ENCODE results near the gene CCN5. TPM values are rescaled to one million over a fixed set of nuclear protein-coding genes. Genes with fewer than 3 reads are reported as not detected.
A peak's percentile ranks its signal among the peaks of the same experiment; 100 is the strongest.

The CCN5 gene
- total and polyA plus RNA-seq, 2 of the 8 experiments (the other 6 are each of a cell fraction or from before 2014, with no cell fraction given): not detected

- no peak for DNase-seq (ENCODE audit: low read depth in 1 of 2, low spot score in 2 of 2)
- H3K4ac ChIP-seq (replicated peaks; ENCODE audit: insufficient read length, low read depth, low read length): no peak overlapping the region
- H3K23ac ChIP-seq (ENCODE audit: insufficient read length): no peak overlapping the region
- H2BK5ac ChIP-seq (ENCODE audit: low read depth, low read length): no peak overlapping the region
- H3K9me3 ChIP-seq (ENCODE audit: insufficient read depth in 2 of 2, low read depth in 1 of 2, low read length in 1 of 2): peaks cover 0 to 4% of the 10 kb centered on the region in 2 experiments; a peak in 1 of 4 replicates
- H2BK20ac ChIP-seq (ENCODE audit: low read length): no peak overlapping the region
- H2AFZ ChIP-seq (ENCODE audit: low read length): no peak overlapping the region
- no peak overlapping the region for H3K27ac ChIP-seq (ENCODE audit: low read depth, low read length)
- H3K4me2 ChIP-seq (ENCODE audit: insufficient read depth in 1 of 2, low read depth in 2 of 2, low read length in 2 of 2): no peak overlapping the region
- ChIA-PET CTCF (ENCODE audit: partially characterized antibody) (interaction anchor here (0.6 to 7.4 kb wide), 11 partner anchors 11 to 1080 kb away, joined by 3 to 83 read pairs (median 3); partner anchors contain the start of gene GDAP1L1), POLR2A (ENCODE audit: partially characterized antibody) (interaction anchor here (0.8 to 1.5 kb wide), 2 partner anchors 37 to 49 kb away, joined by 3 read pairs; no protein-coding TSS in a partner anchor)
- no peak overlapping the region for H2AK5ac ChIP-seq (ENCODE audit: low read depth, low read length)
- H3K4me3 ChIP-seq (ENCODE audit: extremely low read depth in 1 of 4, insufficient read depth in 2 of 4, low read depth in 3 of 4, low read length in 4 of 4): no peak overlapping the region
- no peak overlapping the region for H4K5ac ChIP-seq (ENCODE audit: insufficient read length, low read depth, low read length)
- no peaks in the 10 kb centered on the region for H3K36me3 ChIP-seq (ENCODE audit: control insufficient read depth in 2 of 4, insufficient read depth in 4 of 4, low read length in 3 of 4)
- H3K14ac ChIP-seq (ENCODE audit: insufficient read length): no peak overlapping the region
- no peaks in the 10 kb centered on the region for H3K79me1 ChIP-seq (ENCODE audit: low read depth, low read length)
- no peaks in the 10 kb centered on the region for H3K79me2 ChIP-seq (ENCODE audit: control insufficient read depth in 1 of 2, insufficient read depth in 2 of 2, low read length in 2 of 2)
- H3K27me3 ChIP-seq (replicated peaks in 1 of 4; ENCODE audit: control insufficient read depth in 3 of 4, extremely low read depth in 1 of 4, insufficient read depth in 3 of 4, low read length in 3 of 4): no peaks in the 10 kb centered on the region; a peak in 1 of 7 replicates
- H2BK120ac ChIP-seq (replicated peaks; ENCODE audit: low read depth, low read length): no peak overlapping the region
- no peak overlapping the region for H2BK12ac ChIP-seq (ENCODE audit: low read depth, low read length)
- H2BK15ac ChIP-seq (ENCODE audit: low read length): no peak overlapping the region
- peaks cover 0 to 3% (median 0%) of the 10 kb centered on the region in 4 experiments; a peak in 1 of 7 replicates for H3K4me1 ChIP-seq (replicated peaks in 1 of 4; ENCODE audit: control insufficient read depth in 3 of 4, insufficient read depth in 4 of 4, low read length in 3 of 4)
- no peaks in the 10 kb centered on the region for H3K23me2 ChIP-seq (ENCODE audit: low read depth, low read length)
- H4K20me1 ChIP-seq (replicated peaks in 1 of 2; ENCODE audit: control insufficient read depth in 1 of 2, insufficient read depth in 2 of 2, low read length in 2 of 2): no peaks in the 10 kb centered on the region
- no peak overlapping the region for H4K91ac ChIP-seq (replicated peaks; ENCODE audit: insufficient read length, low read length)
- H3K56ac ChIP-seq (replicated peaks; ENCODE audit: insufficient read length, low read depth, low read length): no peak overlapping the region
- WGBS, 2 experiments (ENCODE audit: extremely low coverage in 1 of 2, insufficient coverage in 1 of 2, insufficient read length in 1 of 2, insufficient replicate concordance in 2 of 2, low coverage in 1 of 2, low lambda C conversion rate in 2 of 2, missing lambda C conversion rate in 1 of 2): 79% methylated on average over 3 of the region's 3 CpGs; no CpG with 5 or more reads in 1 of the 2 experiments
- no peak overlapping the region for H3K18ac ChIP-seq (ENCODE audit: extremely low read depth, low read length)
- H3K9ac ChIP-seq (replicated peaks in 1 of 4; ENCODE audit: extremely low read depth in 1 of 4, low read depth in 3 of 4, low read length in 3 of 4): no peak overlapping the region
- no peak for FAIRE-seq
- peak overlapping the region; percentile 14 for H4K8ac ChIP-seq (ENCODE audit: extremely low read depth, insufficient read depth, low read length)
- TF ChIP-seq NRF1 (IDR thresholded peaks at IDR 0.05; ENCODE audit: low read depth, low read length): no peak
These were observed 25.4 kb upstream of the CCN5 start for GRCh38 chr20:44689809-44690208.

Measured in H1 (cell line).